EL (cell line): ENCODE data around the gene MCTP2.
"Not testable (repeated sequence)": the region's sequence is repeated elsewhere in the genome, so short reads cannot be mapped to it uniquely, and the experiment has no call there.

Experiments
- DNase-seq: peaks from one replicate; pipeline ENCODE4 v3.0.0-alpha.2; 2016

Gene MCTP2

DNA sequence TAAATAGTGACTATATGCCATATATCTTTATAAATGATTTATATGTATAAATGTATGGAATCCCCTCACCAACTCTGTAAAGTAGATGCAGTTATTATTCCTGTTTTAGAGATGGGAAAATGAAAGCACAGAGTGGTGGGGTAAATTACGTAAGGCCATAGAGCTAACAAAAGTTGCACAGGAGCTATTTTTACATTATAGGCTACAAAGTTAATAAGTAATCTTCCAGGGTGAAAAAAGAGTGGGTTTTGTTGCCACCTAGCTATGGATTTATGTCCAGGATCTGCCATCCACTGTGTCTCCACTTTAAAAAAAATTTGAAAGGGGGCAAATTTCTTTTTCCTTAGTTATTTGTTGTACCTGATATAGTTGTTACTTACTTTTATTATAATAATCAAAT, 235.7 kb downstream of the MCTP2 start:
- DNase-seq: no peak

GRCh38 chr15:94470492-94470891, 239.1 kb downstream of the MCTP2 start:
- no peak for DNase-seq

GRCh38 chr15:94476686-94477085, 245.3 kb downstream of the MCTP2 start:
- DNase-seq: no peak

GRCh38 chr15:94477913-94478553, 246.7 kb downstream of the MCTP2 start:
- DNase-seq: no peak

- no peak for DNase-seq
Observed at GRCh38 chr15:94478763-94479162, 247.4 kb downstream of the MCTP2 start.

GRCh38 chr15:94480289-94480834, 249.0 kb downstream of the MCTP2 start:
- DNase-seq: no peak

- no peak for DNase-seq
Observed at GRCh38 chr15:94485148-94485719, 253.9 kb downstream of the MCTP2 start.

- no peak for DNase-seq
Observed at GRCh38 chr15:94487635-94488034, 256.3 kb downstream of the MCTP2 start.

DNA sequence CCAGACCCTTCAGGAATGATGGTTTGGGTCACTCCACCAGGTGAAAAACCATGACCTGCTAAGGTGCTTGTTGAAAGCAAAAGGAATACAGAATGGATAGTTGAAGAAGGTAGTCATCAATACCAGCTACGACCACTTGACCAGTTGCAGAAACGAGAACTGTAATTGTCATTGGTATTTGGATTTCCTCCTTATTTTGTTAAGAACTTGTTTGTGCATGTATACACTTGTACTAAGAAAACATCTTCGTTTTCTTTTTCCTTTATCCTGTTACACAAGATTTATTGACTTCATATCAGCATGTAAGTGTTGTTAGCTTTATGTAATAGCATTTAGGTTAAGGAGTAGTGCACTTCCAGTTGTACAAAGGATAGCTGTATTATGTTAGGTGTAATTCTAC, 261.8 kb downstream of the MCTP2 start:
- no peak for DNase-seq

DNA sequence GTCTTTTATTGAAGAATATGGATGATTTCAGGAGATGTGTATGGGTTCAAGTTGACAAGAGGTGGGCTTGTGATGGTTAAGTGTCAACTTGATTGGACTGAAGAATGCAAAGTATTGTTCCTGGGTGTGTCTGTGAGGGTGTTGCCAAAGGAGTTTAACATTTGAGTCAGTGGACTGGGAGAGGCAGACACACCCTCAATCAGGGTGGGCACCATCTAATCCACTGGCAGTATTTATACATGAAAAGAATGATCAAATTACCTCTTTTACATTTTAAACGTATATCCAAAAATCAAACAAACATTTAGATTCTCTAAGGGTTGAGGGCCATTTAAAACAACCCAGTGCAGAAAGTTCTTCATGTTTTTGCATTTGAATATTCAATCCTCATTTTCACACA, 262.2 kb downstream of the MCTP2 start:
- DNase-seq: not testable (repeated sequence)

- no peak for DNase-seq
Observed at GRCh38 chr15:94494732-94495131, 263.4 kb downstream of the MCTP2 start.

GRCh38 chr15:94503293-94503692, 271.9 kb downstream of the MCTP2 start:
- DNase-seq: no peak

GRCh38 chr15:94509259-94509658, 277.9 kb downstream of the MCTP2 start:
- DNase-seq: no peak

DNA sequence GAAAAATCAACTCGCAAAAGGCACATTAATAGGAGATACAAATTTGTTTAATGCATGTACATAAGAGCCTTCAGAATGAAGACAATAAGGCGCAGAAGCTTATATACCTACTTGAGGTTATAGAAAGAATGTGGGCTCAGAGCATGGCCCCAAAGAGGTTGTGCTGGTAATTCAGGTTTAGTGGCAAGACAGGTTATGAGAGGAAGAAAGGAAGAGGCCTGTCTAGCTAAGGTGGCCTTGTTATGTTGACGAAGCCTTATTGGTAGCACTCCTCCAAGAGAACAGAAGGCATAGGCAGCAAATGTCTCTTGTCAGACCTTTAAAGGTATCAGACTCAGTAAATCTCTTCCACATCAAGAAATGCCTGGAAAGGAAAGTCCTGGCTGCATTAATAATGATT, 290.8 kb downstream of the MCTP2 start:
- no peak for DNase-seq

GRCh38 chr15:94523873-94524272, 292.5 kb downstream of the MCTP2 start:
- DNase-seq: no peak

DNA sequence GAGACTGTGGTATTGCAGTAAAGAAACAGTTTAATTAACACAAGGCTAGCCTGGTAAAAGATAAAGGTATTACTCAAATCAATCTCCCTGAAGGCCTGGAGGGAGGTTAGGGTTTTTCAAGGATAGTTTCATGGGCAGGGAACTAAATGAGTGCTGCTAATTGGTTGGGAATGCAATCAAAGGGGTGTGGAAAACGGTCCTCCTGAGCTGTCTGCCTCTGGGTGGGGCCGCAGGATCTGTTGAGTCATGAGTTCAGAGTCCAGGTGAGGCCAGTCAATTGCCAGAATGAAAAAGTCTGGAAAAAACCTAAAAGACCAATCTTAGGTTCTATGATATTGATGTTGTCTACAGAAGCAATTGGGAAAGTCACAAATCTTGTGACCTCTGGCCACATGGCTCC, 293.2 kb downstream of the MCTP2 start:
- DNase-seq: no peak

GRCh38 chr15:94526071-94526689, 294.8 kb downstream of the MCTP2 start:
- no peak for DNase-seq

DNA sequence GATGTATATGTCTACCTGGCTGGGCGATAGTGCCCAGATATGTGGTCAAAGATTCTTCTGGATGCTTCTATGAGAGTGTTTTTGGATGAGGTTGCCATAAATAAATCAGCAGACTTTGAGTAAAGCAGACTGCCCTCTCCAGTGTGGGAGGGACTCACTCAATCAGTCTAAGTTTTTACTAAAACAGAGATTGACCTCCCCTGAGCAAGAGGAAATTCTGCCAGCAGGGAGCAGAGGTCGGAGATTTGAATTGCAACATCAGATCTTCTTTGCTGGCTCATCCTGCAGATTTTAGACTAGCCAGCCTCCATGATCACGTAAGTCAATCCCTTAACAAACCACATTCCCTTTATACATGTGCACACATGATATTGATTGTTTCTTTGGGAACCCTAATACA, 300.9 kb downstream of the MCTP2 start:
- no peak for DNase-seq
